IPS-15b (cell line): ENCODE data around the gene CUL1.

Experiments used
- H3K27me3 ChIP-seq: one replicate; pipeline ENCODE4 v1.6.1; 2013; ENCODE audit warnings: low read length; ENCODE audit not compliant: control insufficient read depth, insufficient read depth
- H3K36me3 ChIP-seq: one replicate; pipeline ENCODE4 v1.6.1; 2013; ENCODE audit warnings: low read length; ENCODE audit not compliant: control insufficient read depth, insufficient read depth
- H3K4me1 ChIP-seq: one replicate; pipeline ENCODE4 v1.6.1; 2013; ENCODE audit warnings: mild to moderate bottlenecking, low read length; ENCODE audit not compliant: control insufficient read depth, insufficient read depth
- H3K4me3 ChIP-seq: one replicate; pipeline ENCODE4 v1.5.1; 2013; ENCODE audit warnings: low read depth, low read length
- H3K9ac ChIP-seq: one replicate; pipeline ENCODE4 v1.6.1; 2013; ENCODE audit warnings: low read depth, mild to moderate bottlenecking, low read length
- H3K9me3 ChIP-seq: one replicate; pipeline ENCODE4 v1.6.1; 2013; ENCODE audit warnings: mild to moderate bottlenecking, low read length; ENCODE audit not compliant: control insufficient read depth, insufficient read depth

Gene CUL1

GRCh38 chr7:148849393-148850098, 150.8 kb downstream of the CUL1 start:
- H3K36me3 ChIP-seq, result no peaks in the 10 kb centered on the region
- H3K4me3 ChIP-seq, result no peak overlapping the region
- no peaks in the 10 kb centered on the region for H3K9me3 ChIP-seq
- H3K27me3 ChIP-seq, result no peaks in the 10 kb centered on the region
- H3K4me1 ChIP-seq, result peaks cover 23% of the 10 kb centered on the region
- H3K9ac ChIP-seq, result no peak overlapping the region

- Histone ChIP-seq H3K9ac (no peak overlapping the region), H3K4me1 (peaks cover 23% of the 10 kb centered on the region), H3K36me3 (no peaks in the 10 kb centered on the region), H3K27me3 (no peaks in the 10 kb centered on the region), H3K4me3 (no peak overlapping the region), H3K9me3 (no peaks in the 10 kb centered on the region)
Observed at GRCh38 chr7:148850564-148850963, 151.9 kb downstream of the CUL1 start.
